Panc1 (cell line): ENCODE measurements around the gene DCST1. TPM values are rescaled to one million over a fixed set of nuclear protein-coding genes. Genes with fewer than 3 reads are reported as not detected.

ENCODE experiments used
- ATAC-seq: fragments of 200-7000 bp; cut with Tn5 transposase; 2 replicates; pipeline ENCODE4 v1.9.1; 2020; ENCODE audit warnings: mild to moderate bottlenecking, moderate library complexity
- BruUV-seq: library from RNA; stranded (reverse); fragments of 400-500 nt; replicated peaks from 2 replicates; lab custom pipeline; 2021; lab: Mats Ljungman, UMichigan
- CTCF ChIA-PET: fragments of 300-600 bp; sonication (Branson Sonifier 250); formaldehyde crosslinking; loops from one replicate; lab custom pipeline; 2022; ENCODE audit warnings: antibody characterized with exemption; lab: Charles Lee
- POLR2A ChIA-PET: fragments of 300-600 bp; sonication (Branson Sonifier 250); formaldehyde crosslinking; loops from one replicate; lab custom pipeline; 2022; ENCODE audit warnings: antibody characterized with exemption; lab: Charles Lee
- DNase-seq: peaks from one replicate; pipeline ENCODE4 v3.0.0-alpha.2; 2010; ENCODE audit warnings: low read depth, low spot score
- H3K27ac ChIP-seq: 2 replicates; pipeline ENCODE4 v1.5.1; 2011; ENCODE audit warnings: mild to moderate bottlenecking, low read length, inconsistent platforms
- H3K27me3 ChIP-seq: fragments of 200-500 bp; sonication (Bioruptor generic); 2 replicates; pipeline ENCODE4 v1.6.0; 2014; ENCODE audit warnings: low read length, inconsistent platforms; ENCODE audit not compliant: control insufficient read depth, insufficient read depth
- H3K36me3 ChIP-seq: fragments of 200-500 bp; sonication (Bioruptor generic); 2 replicates; pipeline ENCODE4 v1.5.1; 2014; ENCODE audit warnings: inconsistent platforms, mild to moderate bottlenecking, low read length, moderate library complexity; ENCODE audit not compliant: control insufficient read depth, insufficient read depth
- H3K4me1 ChIP-seq: 2 replicates; pipeline ENCODE4 v1.5.1; 2011; ENCODE audit warnings: inconsistent platforms, mild to moderate bottlenecking, low read length, moderate library complexity; ENCODE audit not compliant: control insufficient read depth, insufficient read depth
- H3K4me3 ChIP-seq, 2 experiments: 2 replicates each; pipeline ENCODE4 v1.5.1; 2011 to 2012; ENCODE audit warnings: low read depth in 2 of 2, low read length in 2 of 2, mild to moderate bottlenecking in 2 of 2, inconsistent platforms in 1 of 2, moderate library complexity in 1 of 2
- H3K9me3 ChIP-seq: fragments of 200-500 bp; sonication (Bioruptor generic); 2 replicates; pipeline ENCODE4 v1.5.1; 2014; ENCODE audit warnings: low read depth, mild to moderate bottlenecking, inconsistent platforms, low read length, moderate library complexity; ENCODE audit not compliant: control insufficient read depth, insufficient read depth
- CTCF ChIP-seq: fragments of 450-650 bp; IDR thresholded peaks from 2 replicates; pipeline ENCODE4 v1.5.1; 2017; ENCODE audit warnings: mild to moderate bottlenecking
- POLR2AphosphoS5 ChIP-seq: IDR thresholded peaks from 2 replicates; pipeline ENCODE4 v1.6.1; 2012; ENCODE audit warnings: mild to moderate bottlenecking, low read depth, low read length, moderate library complexity
- SIN3A ChIP-seq: IDR thresholded peaks from 2 replicates; pipeline ENCODE4 v1.6.1; 2012; ENCODE audit warnings: low read depth, mild to moderate bottlenecking, low read length, moderate library complexity, borderline replicate concordance; ENCODE audit not compliant: insufficient read depth
- TCF7L2 ChIP-seq: IDR thresholded peaks from 2 replicates; pipeline ENCODE4 v1.6.1; 2011; ENCODE audit warnings: mild to moderate bottlenecking, low read depth, low read length, inconsistent platforms
- in situ Hi-C: cut with HindIII; loops from 2 replicates; pipeline ENCODE4 v1.10.0; 2016; ENCODE audit warnings: low sequenced_read_pairs, low pct_unique_long_range_greater_than_20kb
- intact Hi-C: fragments of 100-400 bp; cut with micrococcal nuclease; formaldehyde crosslinking; loops from one replicate; pipeline ENCODE4 v1.10.0; 2022; ENCODE audit not compliant: unreplicated experiment
- total RNA-seq: library from RNA; stranded (reverse); gene quantifications from one replicate; pipeline ENCODE4 v1.2.1, GENCODE V29; 2021; ENCODE audit not compliant: unreplicated experiment
- TF ChIP-seq, protein P1 (sequence below), 2 experiments: IDR thresholded peaks; 2 replicates each; pipeline ENCODE4 v1.6.1; 2011 to 2012; ENCODE audit warnings: low read depth in 2 of 2, control low read depth in 1 of 2, low read length in 1 of 2, mild to moderate bottlenecking in 1 of 2, moderate library complexity in 1 of 2; ENCODE audit not compliant: insufficient read depth in 1 of 2

Gene DCST1
- total RNA-seq, 1 experiment from 2014 or later, result not detected

- intact Hi-C loops, result no loop called here
- peaks cover 9% of the 10 kb centered on the region for H3K27me3 ChIP-seq
- peaks cover 21% of the 10 kb centered on the region for H3K4me1 ChIP-seq
- peak overlapping the region; percentile 28 to 53 for H3K4me3 ChIP-seq
- DNase-seq (no peak), ATAC-seq (no peak)
- ChIA-PET POLR2A (no interaction called here), CTCF (interaction anchor here (0.6 kb wide), 1 partner anchor 10 kb away, joined by 3 read pairs; no protein-coding TSS in a partner anchor)
- no TSS peak for BruUV-seq
- in situ Hi-C loops, result no loop called here
- H3K9me3 ChIP-seq, result no peaks in the 10 kb centered on the region
- TF ChIP-seq SIN3A, result no peak
- TF ChIP-seq TCF7L2, result peak; percentile 10; the same call in 1 of the 2 replicates
- H3K27ac ChIP-seq, result no peak overlapping the region
- no peaks in the 10 kb centered on the region; the same call in 1 of the 2 replicates for H3K36me3 ChIP-seq
Measured at GRCh38 chr1:155081472-155082300, 48.1 kb downstream of the DCST1 start.

GRCh38 chr1:155082301-155083051 is 48.9 kb downstream of the DCST1 start:
- ATAC-seq, result no peak
- ChIA-PET CTCF (interaction anchor here (0.6 kb wide), 2 partner anchors 13 to 124 kb away, joined by 6 to 7 read pairs; no protein-coding TSS in a partner anchor), POLR2A (interaction anchor here (0.6 kb wide), 2 partner anchors 90 to 145 kb away, joined by 4 to 9 read pairs; no protein-coding TSS in a partner anchor)
- Histone ChIP-seq H3K27ac (no peak overlapping the region), H3K9me3 (no peaks in the 10 kb centered on the region), H3K4me1 (peaks cover 21% of the 10 kb centered on the region), H3K27me3 (peaks cover 9% of the 10 kb centered on the region), H3K36me3 (no peaks in the 10 kb centered on the region; the same call in 1 of the 2 replicates), H3K4me3 (peak overlapping the region; percentile 28 to 53)
- in situ Hi-C loops, result no loop called here
- intact Hi-C loops, result no loop called here
- BruUV-seq, result no TSS peak
- TF ChIP-seq TCF7L2 (no peak), SIN3A (no peak), POLR2AphosphoS5 (no peak), CTCF (no peak)
- TF ChIP-seq, protein P1, sequence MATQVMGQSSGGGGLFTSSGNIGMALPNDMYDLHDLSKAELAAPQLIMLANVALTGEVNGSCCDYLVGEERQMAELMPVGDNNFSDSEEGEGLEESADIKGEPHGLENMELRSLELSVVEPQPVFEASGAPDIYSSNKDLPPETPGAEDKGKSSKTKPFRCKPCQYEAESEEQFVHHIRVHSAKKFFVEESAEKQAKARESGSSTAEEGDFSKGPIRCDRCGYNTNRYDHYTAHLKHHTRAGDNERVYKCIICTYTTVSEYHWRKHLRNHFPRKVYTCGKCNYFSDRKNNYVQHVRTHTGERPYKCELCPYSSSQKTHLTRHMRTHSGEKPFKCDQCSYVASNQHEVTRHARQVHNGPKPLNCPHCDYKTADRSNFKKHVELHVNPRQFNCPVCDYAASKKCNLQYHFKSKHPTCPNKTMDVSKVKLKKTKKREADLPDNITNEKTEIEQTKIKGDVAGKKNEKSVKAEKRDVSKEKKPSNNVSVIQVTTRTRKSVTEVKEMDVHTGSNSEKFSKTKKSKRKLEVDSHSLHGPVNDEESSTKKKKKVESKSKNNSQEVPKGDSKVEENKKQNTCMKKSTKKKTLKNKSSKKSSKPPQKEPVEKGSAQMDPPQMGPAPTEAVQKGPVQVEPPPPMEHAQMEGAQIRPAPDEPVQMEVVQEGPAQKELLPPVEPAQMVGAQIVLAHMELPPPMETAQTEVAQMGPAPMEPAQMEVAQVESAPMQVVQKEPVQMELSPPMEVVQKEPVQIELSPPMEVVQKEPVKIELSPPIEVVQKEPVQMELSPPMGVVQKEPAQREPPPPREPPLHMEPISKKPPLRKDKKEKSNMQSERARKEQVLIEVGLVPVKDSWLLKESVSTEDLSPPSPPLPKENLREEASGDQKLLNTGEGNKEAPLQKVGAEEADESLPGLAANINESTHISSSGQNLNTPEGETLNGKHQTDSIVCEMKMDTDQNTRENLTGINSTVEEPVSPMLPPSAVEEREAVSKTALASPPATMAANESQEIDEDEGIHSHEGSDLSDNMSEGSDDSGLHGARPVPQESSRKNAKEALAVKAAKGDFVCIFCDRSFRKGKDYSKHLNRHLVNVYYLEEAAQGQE (IDR thresholded peaks at IDR 0.05; ENCODE audit: insufficient read depth in 1 of 2, low read depth in 2 of 2, low read length in 1 of 2), result no peak
- DNase-seq, result no peak
